Neural progenitor cell (in vitro differentiated cells): ENCODE measurements around the gene TRIO.

ENCODE experiments used
- EZH2 ChIP-seq: fragments of 200-600 bp; sonication (generic); IDR thresholded peaks from 2 replicates; pipeline ENCODE4 v1.6.1; 2017; ENCODE audit warnings: antibody characterized with exemption, mild to moderate bottlenecking, moderate library complexity
- TF ChIP-seq, protein P1 (sequence below): fragments of 200-600 bp; sonication (generic); IDR thresholded peaks from 2 replicates; pipeline ENCODE4 v1.5.1; 2017; ENCODE audit warnings: antibody characterized with exemption, mild to moderate bottlenecking

DNA sequence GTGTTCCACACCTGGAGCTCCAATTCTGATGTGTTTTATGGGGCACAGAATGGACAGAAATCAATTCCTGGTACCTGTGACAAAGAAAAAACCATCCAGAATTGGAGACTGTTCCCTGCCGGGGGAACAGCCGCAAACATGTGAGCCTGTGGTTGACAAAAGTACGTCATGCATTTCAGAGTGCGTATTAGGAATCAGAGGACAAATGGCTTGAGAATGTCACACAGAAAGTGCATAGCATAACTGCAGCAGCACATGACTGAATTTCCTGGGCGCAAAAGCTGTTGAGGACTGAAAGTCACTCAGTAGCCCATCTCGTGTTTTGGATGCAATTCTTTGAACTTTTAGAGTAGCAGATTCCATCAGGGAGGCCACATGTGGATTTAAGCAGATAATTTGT, 85.1 kb downstream of the TRIO start:
- TF ChIP-seq EZH2, result no peak
- TF ChIP-seq, protein P1, sequence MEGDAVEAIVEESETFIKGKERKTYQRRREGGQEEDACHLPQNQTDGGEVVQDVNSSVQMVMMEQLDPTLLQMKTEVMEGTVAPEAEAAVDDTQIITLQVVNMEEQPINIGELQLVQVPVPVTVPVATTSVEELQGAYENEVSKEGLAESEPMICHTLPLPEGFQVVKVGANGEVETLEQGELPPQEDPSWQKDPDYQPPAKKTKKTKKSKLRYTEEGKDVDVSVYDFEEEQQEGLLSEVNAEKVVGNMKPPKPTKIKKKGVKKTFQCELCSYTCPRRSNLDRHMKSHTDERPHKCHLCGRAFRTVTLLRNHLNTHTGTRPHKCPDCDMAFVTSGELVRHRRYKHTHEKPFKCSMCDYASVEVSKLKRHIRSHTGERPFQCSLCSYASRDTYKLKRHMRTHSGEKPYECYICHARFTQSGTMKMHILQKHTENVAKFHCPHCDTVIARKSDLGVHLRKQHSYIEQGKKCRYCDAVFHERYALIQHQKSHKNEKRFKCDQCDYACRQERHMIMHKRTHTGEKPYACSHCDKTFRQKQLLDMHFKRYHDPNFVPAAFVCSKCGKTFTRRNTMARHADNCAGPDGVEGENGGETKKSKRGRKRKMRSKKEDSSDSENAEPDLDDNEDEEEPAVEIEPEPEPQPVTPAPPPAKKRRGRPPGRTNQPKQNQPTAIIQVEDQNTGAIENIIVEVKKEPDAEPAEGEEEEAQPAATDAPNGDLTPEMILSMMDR, result no peak
